Ishikawa (cell line): ENCODE measurements around the gene CDCA8.

Experiments used
- CEBPB ChIP-seq: IDR thresholded peaks from 2 replicates; pipeline ENCODE4 v1.6.1; 2012
- CREB1 ChIP-seq: IDR thresholded peaks from 2 replicates; pipeline ENCODE4 v1.6.1; 2012; ENCODE audit warnings: low read depth
- EP300 ChIP-seq: IDR thresholded peaks from 2 replicates; pipeline ENCODE4 v1.6.1; 2012; ENCODE audit warnings: borderline replicate concordance
- FOXM1 ChIP-seq: IDR thresholded peaks from 2 replicates; pipeline ENCODE4 v1.6.1; 2012; ENCODE audit warnings: low read depth, borderline replicate concordance
- MAX ChIP-seq: IDR thresholded peaks from 2 replicates; pipeline ENCODE4 v1.6.1; 2012
- RAD21 ChIP-seq: IDR thresholded peaks from 2 replicates; pipeline ENCODE4 v1.6.1; 2012; ENCODE audit warnings: low read depth
- REST ChIP-seq: IDR thresholded peaks from 2 replicates; pipeline ENCODE4 v1.6.1; 2012; ENCODE audit warnings: low read depth, mild to moderate bottlenecking
- YY1 ChIP-seq: IDR thresholded peaks from 2 replicates; pipeline ENCODE4 v1.6.1; 2012; ENCODE audit warnings: low read depth
- ZBTB7A ChIP-seq: IDR thresholded peaks from 2 replicates; pipeline ENCODE4 v1.6.1; 2012; ENCODE audit warnings: low read depth

GRCh38 chr1:37741130-37741529 lies 48.8 kb downstream of the CDCA8 start:
- TF ChIP-seq REST = no peak
- no peak for TF ChIP-seq CREB1
- no peak for TF ChIP-seq RAD21
- no peak for TF ChIP-seq MAX
- no peak for TF ChIP-seq YY1
- TF ChIP-seq FOXM1 = no peak
- no peak for TF ChIP-seq ZBTB7A
- no peak for TF ChIP-seq CEBPB
- TF ChIP-seq EP300 = no peak
